Measurements from ENCODE around the gene CD46. TPM values are rescaled to one million over a fixed set of nuclear protein-coding genes. Genes with fewer than 3 reads are reported as not detected.
"Not testable (repeated sequence)": the region's sequence is repeated elsewhere in the genome, so short reads cannot be mapped to it uniquely, and the experiment has no call there.

The CD46 gene
- 113 and 116 TPM in 2 replicates for total RNA-seq

- Mint-ChIP-seq H3K27ac (peak within 1 kb of the TSS; percentile 96), H3K4me1 (ENCODE audit: low read depth) (peaks cover 60% of the 10 kb centered on the region), H3K9me3 (no peaks in the 10 kb centered on the region), H3K27me3 (ENCODE audit: low read depth) (no peaks in the 10 kb centered on the region), H3K36me3 (ENCODE audit: low read depth) (peaks cover 11% of the 10 kb centered on the region), H3K4me3 (ENCODE audit: low read depth) (peak within 1 kb of the TSS; percentile 95)
- peak; percentile 92 for DNase-seq (ENCODE audit: low spot score)
- intact Hi-C loops (cut with micrococcal nuclease) = loop anchor here (5.0 kb wide), 2 partner anchors 45 to 130 kb away; no protein-coding TSS in a partner anchor
Observed at GRCh38 chr1:207751790-207752455, at the start of gene CD46. Gene CD46, plus strand, starts transcription at chr1:207752054. Its CDS starts 159 bp downstream, at chr1:207752213.

- Mint-ChIP-seq H3K27me3 (ENCODE audit: low read depth) (peaks cover 16% of the 10 kb centered on the region), H3K9me3 (no peaks in the 10 kb centered on the region), H3K27ac (no peak overlapping the region), H3K4me1 (ENCODE audit: low read depth) (no peaks in the 10 kb centered on the region), H3K4me3 (ENCODE audit: low read depth) (no peak overlapping the region), H3K36me3 (ENCODE audit: low read depth) (no peaks in the 10 kb centered on the region)
- no peak for DNase-seq (ENCODE audit: low spot score)
- intact Hi-C loops (cut with micrococcal nuclease) = no loop called here
Observed at GRCh38 chr1:207702317-207702716, 49.5 kb upstream of the CD46 start.

- Mint-ChIP-seq H3K36me3 (ENCODE audit: low read depth) (no peaks in the 10 kb centered on the region), H3K4me3 (ENCODE audit: low read depth) (no peak overlapping the region), H3K4me1 (ENCODE audit: low read depth) (no peaks in the 10 kb centered on the region), H3K27ac (no peak overlapping the region), H3K9me3 (no peaks in the 10 kb centered on the region), H3K27me3 (ENCODE audit: low read depth) (peaks cover 16% of the 10 kb centered on the region)
- intact Hi-C loops (cut with micrococcal nuclease) = no loop called here
- DNase-seq (ENCODE audit: low spot score) = no peak
Observed at GRCh38 chr1:207703712-207704111, 48.1 kb upstream of the CD46 start.

GRCh38 chr1:207708004-207708403 lies 43.9 kb upstream of the CD46 start:
- DNase-seq (ENCODE audit: low spot score); H3K9me3 Mint-ChIP-seq; H3K36me3 Mint-ChIP-seq (ENCODE audit: low read depth); H3K27ac Mint-ChIP-seq; H3K4me3 Mint-ChIP-seq (ENCODE audit: low read depth); H3K4me1 Mint-ChIP-seq (ENCODE audit: low read depth); intact Hi-C loops (cut with micrococcal nuclease): not testable (repeated sequence)
- peaks cover 10% of the 10 kb centered on the region for H3K27me3 Mint-ChIP-seq (ENCODE audit: low read depth)

- H3K9me3 Mint-ChIP-seq = no peaks in the 10 kb centered on the region
- H3K36me3 Mint-ChIP-seq (ENCODE audit: low read depth) = no peaks in the 10 kb centered on the region
- DNase-seq (ENCODE audit: low spot score) = no peak
- no peak overlapping the region for H3K27ac Mint-ChIP-seq
- no peaks in the 10 kb centered on the region for H3K4me1 Mint-ChIP-seq (ENCODE audit: low read depth)
- H3K4me3 Mint-ChIP-seq (ENCODE audit: low read depth) = no peak overlapping the region
- intact Hi-C loops (cut with micrococcal nuclease) = no loop called here
- H3K27me3 Mint-ChIP-seq (ENCODE audit: low read depth) = peaks cover 8% of the 10 kb centered on the region
Observed at GRCh38 chr1:207711285-207711684, 40.6 kb upstream of the CD46 start.

- H3K4me1 Mint-ChIP-seq (ENCODE audit: low read depth); H3K27me3 Mint-ChIP-seq (ENCODE audit: low read depth); intact Hi-C loops (cut with micrococcal nuclease); H3K9me3 Mint-ChIP-seq; H3K4me3 Mint-ChIP-seq (ENCODE audit: low read depth); H3K36me3 Mint-ChIP-seq (ENCODE audit: low read depth); H3K27ac Mint-ChIP-seq; DNase-seq (ENCODE audit: low spot score): not testable (repeated sequence)
Observed at GRCh38 chr1:207712701-207713100, 39.2 kb upstream of the CD46 start.

GRCh38 chr1:207713529-207713928 lies 38.3 kb upstream of the CD46 start:
- Mint-ChIP-seq H3K27ac (no peak overlapping the region), H3K36me3 (ENCODE audit: low read depth) (no peaks in the 10 kb centered on the region), H3K27me3 (ENCODE audit: low read depth) (peaks cover 4% of the 10 kb centered on the region), H3K4me3 (ENCODE audit: low read depth) (no peak overlapping the region), H3K9me3 (no peaks in the 10 kb centered on the region), H3K4me1 (ENCODE audit: low read depth) (no peaks in the 10 kb centered on the region)
- DNase-seq (ENCODE audit: low spot score) = no peak
- intact Hi-C loops (cut with micrococcal nuclease) = no loop called here

- DNase-seq (ENCODE audit: low spot score) = no peak
- Mint-ChIP-seq H3K4me1 (ENCODE audit: low read depth) (no peaks in the 10 kb centered on the region), H3K9me3 (no peaks in the 10 kb centered on the region), H3K27ac (no peak overlapping the region), H3K27me3 (ENCODE audit: low read depth) (peaks cover 4% of the 10 kb centered on the region), H3K4me3 (ENCODE audit: low read depth) (no peak overlapping the region), H3K36me3 (ENCODE audit: low read depth) (no peaks in the 10 kb centered on the region)
- intact Hi-C loops (cut with micrococcal nuclease) = no loop called here
Observed at GRCh38 chr1:207719234-207719633, 32.6 kb upstream of the CD46 start.

- intact Hi-C loops (cut with micrococcal nuclease); H3K4me1 Mint-ChIP-seq (ENCODE audit: low read depth); H3K4me3 Mint-ChIP-seq (ENCODE audit: low read depth); H3K9me3 Mint-ChIP-seq; H3K36me3 Mint-ChIP-seq (ENCODE audit: low read depth); H3K27me3 Mint-ChIP-seq (ENCODE audit: low read depth); DNase-seq (ENCODE audit: low spot score); H3K27ac Mint-ChIP-seq: not testable (repeated sequence)
Observed at GRCh38 chr1:207728200-207728858, 23.5 kb upstream of the CD46 start.

- intact Hi-C loops (cut with micrococcal nuclease); DNase-seq (ENCODE audit: low spot score); H3K9me3 Mint-ChIP-seq; H3K27me3 Mint-ChIP-seq (ENCODE audit: low read depth); H3K27ac Mint-ChIP-seq; H3K4me3 Mint-ChIP-seq (ENCODE audit: low read depth); H3K4me1 Mint-ChIP-seq (ENCODE audit: low read depth); H3K36me3 Mint-ChIP-seq (ENCODE audit: low read depth): not testable (repeated sequence)
Observed at GRCh38 chr1:207737503-207738157, 14.2 kb upstream of the CD46 start.

- H3K4me3 Mint-ChIP-seq (ENCODE audit: low read depth); H3K4me1 Mint-ChIP-seq (ENCODE audit: low read depth); H3K27me3 Mint-ChIP-seq (ENCODE audit: low read depth); DNase-seq (ENCODE audit: low spot score); H3K36me3 Mint-ChIP-seq (ENCODE audit: low read depth); intact Hi-C loops (cut with micrococcal nuclease); H3K27ac Mint-ChIP-seq; H3K9me3 Mint-ChIP-seq: not testable (repeated sequence)
Observed at GRCh38 chr1:207738158-207738659, 13.6 kb upstream of the CD46 start.

- intact Hi-C loops (cut with micrococcal nuclease) = no loop called here
- H3K27me3 Mint-ChIP-seq (ENCODE audit: low read depth) = peaks cover 2% of the 10 kb centered on the region
- H3K27ac Mint-ChIP-seq = no peak overlapping the region
- H3K36me3 Mint-ChIP-seq (ENCODE audit: low read depth) = no peaks in the 10 kb centered on the region
- no peaks in the 10 kb centered on the region for H3K9me3 Mint-ChIP-seq
- H3K4me3 Mint-ChIP-seq (ENCODE audit: low read depth) = no peak overlapping the region
- no peak for DNase-seq (ENCODE audit: low spot score)
- no peaks in the 10 kb centered on the region for H3K4me1 Mint-ChIP-seq (ENCODE audit: low read depth)
Observed at GRCh38 chr1:207740207-207740606, 11.6 kb upstream of the CD46 start.
